ENCODE measurements around the gene ARPP21. TPM values are rescaled to one million over a fixed set of nuclear protein-coding genes. Genes with fewer than 3 reads are reported as not detected.
A peak's percentile ranks its signal among the peaks of the same experiment; 100 is the strongest.

ARPP21 gene
- polyA plus RNA-seq, 1 donor = 219 TPM

- DNase-seq (ENCODE audit: low read depth) = no peak
Measured at GRCh38 chr3:35737527-35737926, 98.2 kb downstream of the ARPP21 start.

- no peak for DNase-seq (ENCODE audit: low read depth)
Measured at GRCh38 chr3:35737934-35738706, 98.8 kb downstream of the ARPP21 start.

- DNase-seq (ENCODE audit: low read depth) = no peak
Measured at GRCh38 chr3:35739181-35739809, 100.0 kb downstream of the ARPP21 start.

GRCh38 chr3:35739964-35740527 is 100.7 kb downstream of the ARPP21 start:
- DNase-seq (ENCODE audit: low read depth) = no peak

GRCh38 chr3:35743218-35743617 is 103.9 kb downstream of the ARPP21 start:
- no peak for DNase-seq (ENCODE audit: low read depth)

- DNase-seq (ENCODE audit: low read depth) = no peak
Measured at GRCh38 chr3:35744419-35744818, 105.1 kb downstream of the ARPP21 start.

GRCh38 chr3:35745351-35745750 is 106.0 kb downstream of the ARPP21 start:
- DNase-seq (ENCODE audit: low read depth) = no peak

GRCh38 chr3:35745802-35746484 is 106.6 kb downstream of the ARPP21 start:
- no peak for DNase-seq (ENCODE audit: low read depth)

- no peak for DNase-seq (ENCODE audit: low read depth)
Measured at GRCh38 chr3:35746492-35746891, 107.2 kb downstream of the ARPP21 start.

- no peak for DNase-seq (ENCODE audit: low read depth)
Measured at GRCh38 chr3:35748144-35748543, 108.8 kb downstream of the ARPP21 start.

- no peak for DNase-seq (ENCODE audit: low read depth)
Measured at GRCh38 chr3:35751207-35751606, 111.9 kb downstream of the ARPP21 start.

GRCh38 chr3:35757991-35758757 is 118.8 kb downstream of the ARPP21 start:
- no peak for DNase-seq (ENCODE audit: low read depth)

GRCh38 chr3:35760146-35760545 is 120.8 kb downstream of the ARPP21 start:
- no peak for DNase-seq (ENCODE audit: low read depth)

GRCh38 chr3:35761311-35761710 is 122.0 kb downstream of the ARPP21 start:
- no peak for DNase-seq (ENCODE audit: low read depth)

GRCh38 chr3:35772381-35773015 is 133.2 kb downstream of the ARPP21 start:
- peak; percentile 11 for DNase-seq (ENCODE audit: low read depth)

- no peak for DNase-seq (ENCODE audit: low read depth)
Measured at GRCh38 chr3:35773417-35773816, 134.1 kb downstream of the ARPP21 start.

GRCh38 chr3:35776346-35776745 is 137.0 kb downstream of the ARPP21 start:
- DNase-seq (ENCODE audit: low read depth) = no peak

GRCh38 chr3:35777065-35777464 is 137.7 kb downstream of the ARPP21 start:
- no peak for DNase-seq (ENCODE audit: low read depth)

- DNase-seq (ENCODE audit: low read depth) = no peak
Measured at GRCh38 chr3:35777563-35778554, 138.5 kb downstream of the ARPP21 start.

- no peak for DNase-seq (ENCODE audit: low read depth)
Measured at GRCh38 chr3:35779611-35780010, 140.3 kb downstream of the ARPP21 start.
